SK-N-SH (cell line): ENCODE results near the gene DEPDC5. TPM values are rescaled to one million over a fixed set of nuclear protein-coding genes. Genes with fewer than 3 reads are reported as not detected.
A peak's percentile ranks its signal among the peaks of the same experiment; 100 is the strongest.

Experiments
- CTCF ChIA-PET: fragments of 300-600, 350-600 bp; formaldehyde crosslinking; extraction: SDS; loops from one replicate; lab custom pipeline; 2021; lab: Yijun Ruan, JAX
- POLR2A ChIA-PET: fragments of 350-600 bp; sonication (Branson Sonifier 250); formaldehyde crosslinking; extraction: SDS; loops from one replicate; lab custom pipeline; 2020; ENCODE audit warnings: antibody characterized with exemption, inconsistent platforms; lab: Yijun Ruan, JAX
- DNase-seq: peaks from one replicate; pipeline ENCODE4 v3.0.0; 2012
- H2AFZ ChIP-seq: fragments of 200-600 bp; sonication (generic); 2 replicates; pipeline ENCODE4 v1.8.1; 2016; ENCODE audit warnings: antibody characterized with exemption, mild to moderate bottlenecking, low read depth
- H3F3A ChIP-seq: fragments of 200-600 bp; sonication (generic); replicated peaks from 2 replicates; pipeline ENCODE3; 2016; ENCODE audit warnings: antibody characterized with exemption, mild to moderate bottlenecking; ENCODE audit not compliant: insufficient read depth
- H3K27ac ChIP-seq, 2 experiments: fragments of 200-500 bp in 1 of 2; fragments of 200-600 bp in 1 of 2; sonication (Bioruptor generic) in 1 of 2; sonication (generic), shearing (Covaris generic) in 1 of 2; 2 replicates each; pipeline versions ENCODE4 v1.5.1 to v1.6.1; 2014 to 2016; ENCODE audit warnings: low read depth in 2 of 2, inconsistent platforms in 1 of 2, low read length in 1 of 2, mild to moderate bottlenecking in 1 of 2, mixed read lengths in 1 of 2
- H3K27me3 ChIP-seq: fragments of 200-600 bp; sonication (generic), shearing (Covaris generic); 2 replicates; pipeline ENCODE4 v1.6.1; 2016; ENCODE audit warnings: mixed run types; ENCODE audit not compliant: insufficient read depth
- H3K36me3 ChIP-seq, 2 experiments: fragments of 200-500 bp in 1 of 2; fragments of 200-600 bp in 1 of 2; sonication (Bioruptor generic) in 1 of 2; sonication (generic) in 1 of 2; replicated peaks in 1 of 2; 2 replicates each; pipeline versions ENCODE3 to v1.5.1; 2014 to 2016; ENCODE audit warnings: low read length in 1 of 2, mild to moderate bottlenecking in 1 of 2; ENCODE audit not compliant: insufficient read depth in 2 of 2, control insufficient read depth in 1 of 2
- H3K4me1 ChIP-seq, 2 experiments: fragments of 200-500 bp in 1 of 2; fragments of 200-600 bp in 1 of 2; sonication (Bioruptor generic) in 1 of 2; sonication (generic), shearing (Covaris generic) in 1 of 2; 2 replicates each; pipeline versions ENCODE4 v1.5.1 to v1.6.1; 2014 to 2016; ENCODE audit warnings: low read depth in 1 of 2, low read length in 1 of 2, mixed run types in 1 of 2; ENCODE audit not compliant: insufficient read depth in 2 of 2, control insufficient read depth in 1 of 2
- H3K4me2 ChIP-seq: fragments of 200-600 bp; sonication (generic), shearing (Covaris generic); 2 replicates; pipeline ENCODE4 v1.6.1; 2017; ENCODE audit warnings: mixed run types
- H3K4me3 ChIP-seq, 2 experiments: fragments of 200-500 bp in 1 of 2; fragments of 200-600 bp in 1 of 2; sonication (Bioruptor generic) in 1 of 2; sonication (generic), shearing (Covaris generic) in 1 of 2; 2 replicates each; pipeline versions ENCODE4 v1.5.1 to v1.8.1; 2014 to 2016; ENCODE audit warnings: low read depth in 2 of 2, inconsistent platforms in 1 of 2, low read length in 1 of 2, mild to moderate bottlenecking in 1 of 2, mixed read lengths in 1 of 2, moderate library complexity in 1 of 2
- H3K79me2 ChIP-seq: fragments of 200-600 bp; sonication (generic); 2 replicates; pipeline ENCODE4 v1.8.1; 2017; ENCODE audit warnings: mild to moderate bottlenecking; ENCODE audit not compliant: insufficient read depth
- H3K9ac ChIP-seq: fragments of 200-600 bp; sonication (generic); 2 replicates; pipeline ENCODE4 v1.6.1; 2017; ENCODE audit warnings: mixed run types
- H3K9me2 ChIP-seq: fragments of 200-600 bp; sonication (generic); 2 replicates; pipeline ENCODE4 v1.6.1; 2017; ENCODE audit warnings: mixed run types
- H3K9me3 ChIP-seq: fragments of 200-600 bp; sonication (generic); 2 replicates; pipeline ENCODE4 v1.6.1; 2017; ENCODE audit warnings: mixed run types, mild to moderate bottlenecking, moderate library complexity
- H4K20me1 ChIP-seq: fragments of 200-600 bp; sonication (generic); 2 replicates; pipeline ENCODE4 v1.6.1; 2017; ENCODE audit warnings: mild to moderate bottlenecking, mixed run types; ENCODE audit not compliant: insufficient read depth
- CTCF ChIP-seq: fragments of 200-600 bp; sonication (generic); IDR thresholded peaks from 2 replicates; pipeline ENCODE4 v1.6.1; 2017; ENCODE audit warnings: antibody characterized with exemption, mild to moderate bottlenecking, moderate library complexity
- EP300 ChIP-seq, 2 experiments: IDR thresholded peaks; 2 replicates each; pipeline versions ENCODE4 v1.4.0 to v1.6.1; 2012; ENCODE audit warnings: borderline replicate concordance in 1 of 2, low read depth in 1 of 2, low read length in 1 of 2
- EZH2phosphoT487 ChIP-seq: fragments of 200-600 bp; sonication (generic); IDR thresholded peaks from 2 replicates; pipeline ENCODE4 v1.6.1; 2017; ENCODE audit warnings: low read depth, mixed run types, mild to moderate bottlenecking, antibody characterized with exemption, moderate library complexity, borderline replicate concordance
- FOSL2 ChIP-seq: IDR thresholded peaks from 2 replicates; pipeline ENCODE4 v1.4.0; 2012; ENCODE audit warnings: low read depth, mild to moderate bottlenecking, moderate library complexity, borderline replicate concordance
- FOXJ3 ChIP-seq: sonication (generic); formaldehyde crosslinking; IDR thresholded peaks from 2 replicates; pipeline ENCODE4 v1.5.1; 2020; ENCODE audit warnings: mild to moderate bottlenecking, missing genetic modification reagents
- FOXM1 ChIP-seq: IDR thresholded peaks from 2 replicates; pipeline ENCODE4 v1.4.0; 2012; ENCODE audit warnings: low read depth, mild to moderate bottlenecking
- GABPA ChIP-seq: IDR thresholded peaks from 2 replicates; pipeline ENCODE4 v1.4.0; 2012; ENCODE audit warnings: low read depth, mild to moderate bottlenecking
- GATA2 ChIP-seq: sonication (generic); formaldehyde crosslinking; IDR thresholded peaks from 2 replicates; pipeline ENCODE4 v1.5.0; 2020; ENCODE audit warnings: mild to moderate bottlenecking, missing genetic modification reagents
- MAX ChIP-seq: IDR thresholded peaks from 2 replicates; pipeline ENCODE4 v1.4.0; 2012; ENCODE audit warnings: low read depth
- NFIC ChIP-seq: IDR thresholded peaks from 2 replicates; pipeline ENCODE4 v1.4.0; 2012; ENCODE audit warnings: borderline replicate concordance
- NRF1 ChIP-seq: IDR thresholded peaks from 2 replicates; pipeline ENCODE4 v1.6.1; 2012; ENCODE audit warnings: low read depth, mild to moderate bottlenecking, low read length
- PBX3 ChIP-seq: IDR thresholded peaks from 2 replicates; pipeline ENCODE4; 2012
- RXRA ChIP-seq: IDR thresholded peaks from 2 replicates; pipeline ENCODE4 v1.4.0; 2012; ENCODE audit warnings: low read depth, mild to moderate bottlenecking, borderline replicate concordance
- SIN3A ChIP-seq: IDR thresholded peaks from 2 replicates; pipeline ENCODE4 v1.6.1; 2012; ENCODE audit warnings: low read depth, mild to moderate bottlenecking, low read length, moderate library complexity, borderline replicate concordance
- SMC3 ChIP-seq: IDR thresholded peaks from 2 replicates; pipeline ENCODE4 v1.6.1; 2012; ENCODE audit warnings: low read depth, low read length, improper control_type of control experiment
- TAF1 ChIP-seq: IDR thresholded peaks from 2 replicates; pipeline ENCODE4 v1.6.1; 2012; ENCODE audit warnings: low read depth, mild to moderate bottlenecking, low read length, moderate library complexity, borderline replicate concordance
- TCF12 ChIP-seq: IDR thresholded peaks from 2 replicates; pipeline ENCODE4 v1.4.0; 2012
- TEAD4 ChIP-seq: IDR thresholded peaks from 2 replicates; pipeline ENCODE4 v1.4.0; 2012; ENCODE audit warnings: mild to moderate bottlenecking, borderline replicate concordance; ENCODE audit not compliant: insufficient read depth
- USF1 ChIP-seq: IDR thresholded peaks from 2 replicates; pipeline ENCODE4 v1.4.0; 2012; ENCODE audit warnings: low read depth, borderline replicate concordance
- USF2 ChIP-seq: fragments of 150-350 bp; IDR thresholded peaks from 2 replicates; pipeline ENCODE4 v1.6.1; 2017; ENCODE audit warnings: antibody characterized with exemption, low read length, low read depth, borderline replicate concordance
- YY1 ChIP-seq: IDR thresholded peaks from 2 replicates; pipeline ENCODE4 v1.4.0; 2012; ENCODE audit warnings: low read depth, mild to moderate bottlenecking
- WGBS: methylation state at CpG from one replicate; pipeline ENCODE4 v1.1.6; 2017; ENCODE audit warnings: low lambda C conversion rate; 5-methylcytosine and 5-hydroxymethylcytosine counted together
- polyA plus RNA-seq, 3 experiments: library from polyadenylated mRNA; depleted of rRNA; stranded (reverse); fragments of >200 nt; gene quantifications; 2 replicates each; pipeline ENCODE4 v1.2.3, GENCODE V29; 2012

DEPDC5 gene
- polyA plus RNA-seq, 1 of the 3 experiments (the other 2 are of a cell fraction): 7.8 TPM

- no peak for TF ChIP-seq SMC3
- TF ChIP-seq FOXJ3: no peak
- TF ChIP-seq EP300 (IDR thresholded peaks at IDR 0.05; ENCODE audit: borderline replicate concordance in 1 of 2, low read depth in 1 of 2, low read length in 1 of 2): no peak
- no peak for TF ChIP-seq FOSL2
- no peak for TF ChIP-seq GABPA
- no peak for TF ChIP-seq MAX
- TF ChIP-seq TAF1: no peak
- TF ChIP-seq NFIC: no peak
- TF ChIP-seq EZH2phosphoT487: no peak
- TF ChIP-seq GATA2 (CRISPR knock-in tag): no peak
- no peak for TF ChIP-seq TEAD4
- TF ChIP-seq USF2: no peak
Observed at GRCh38 chr22:31747441-31747840, 6.4 kb upstream of the DEPDC5 start.

GRCh38 chr22:31748490-31748889 is 5.3 kb upstream of the DEPDC5 start:
- peaks cover 13% of the 10 kb centered on the region for H3F3A ChIP-seq
- no peaks in the 10 kb centered on the region for H3K9me3 ChIP-seq
- H3K9me2 ChIP-seq: no peaks in the 10 kb centered on the region
- peaks cover 6% of the 10 kb centered on the region; the same call in 1 of the 2 replicates for H4K20me1 ChIP-seq
- peaks cover 61% of the 10 kb centered on the region for H3K79me2 ChIP-seq
- H3K4me1 ChIP-seq: peaks cover 12 to 23% of the 10 kb centered on the region in 2 experiments; a peak in 3 of 4 replicates
- no peak for DNase-seq
- H3K4me2 ChIP-seq: peak overlapping the region; percentile 82
- ChIA-PET CTCF (interaction anchor here (0.7 to 3.0 kb wide), 4 partner anchors 41 to 295 kb away, joined by 3 to 10 read pairs (median 5); partner anchors contain the start of gene PISD), POLR2A (no interaction called here)
- H3K4me3 ChIP-seq: peak overlapping the region; percentile 84 to 86
- no peak overlapping the region for H2AFZ ChIP-seq
- H3K27ac ChIP-seq: peak overlapping the region; percentile 4 to 11; a peak in 2 of 4 replicates
- H3K27me3 ChIP-seq: no peaks in the 10 kb centered on the region
- H3K9ac ChIP-seq: peak overlapping the region; percentile 94; the same call in 1 of the 2 replicates
- peaks cover 0 to 5% of the 10 kb centered on the region in 2 experiments for H3K36me3 ChIP-seq
- WGBS: 34% methylated on average over 2 of the region's 2 CpGs
- TF ChIP-seq FOXM1 (no peak), RXRA (no peak), CTCF (no peak), YY1 (no peak), NRF1 (no peak), SIN3A (no peak), FOXJ3 (no peak), NFIC (no peak), GABPA (no peak), GATA2 (CRISPR knock-in tag) (no peak), USF1 (no peak), SMC3 (no peak), MAX (no peak), PBX3 (no peak), TCF12 (no peak), EZH2phosphoT487 (no peak)

More at GRCh38 chr22:31747441-31747840, 6.4 kb upstream of the DEPDC5 start:
- no peak overlapping the region for H2AFZ ChIP-seq
- H4K20me1 ChIP-seq: peaks cover 10% of the 10 kb centered on the region; the same call in 1 of the 2 replicates
- DNase-seq: no peak
- H3K9ac ChIP-seq: no peak overlapping the region
- peaks cover 72% of the 10 kb centered on the region for H3K79me2 ChIP-seq
- no peak overlapping the region for H3K27ac ChIP-seq
- WGBS: 96% methylated on average over 4 of the region's 4 CpGs
- H3K4me2 ChIP-seq: peak overlapping the region; percentile 82; the same call in 1 of the 2 replicates
- H3K4me3 ChIP-seq: no peak overlapping the region
- ChIA-PET POLR2A (no interaction called here), CTCF (no interaction called here)
- peaks cover 0 to 5% of the 10 kb centered on the region in 2 experiments for H3K36me3 ChIP-seq
- H3K4me1 ChIP-seq: peaks cover 12 to 14% of the 10 kb centered on the region in 2 experiments; a peak in 3 of 4 replicates
- H3K9me3 ChIP-seq: no peaks in the 10 kb centered on the region
- no peaks in the 10 kb centered on the region for H3K9me2 ChIP-seq
- no peaks in the 10 kb centered on the region for H3K27me3 ChIP-seq
- peaks cover 6% of the 10 kb centered on the region for H3F3A ChIP-seq
